Mesothelial cell of epicardium (in vitro differentiated cells): ENCODE measurements around the gene PCSK5. TPM values are rescaled to one million over a fixed set of nuclear protein-coding genes. Genes with fewer than 3 reads are reported as not detected.

ENCODE experiments used
- DNase-seq, 2 experiments: peaks; one replicate each; pipeline ENCODE4 v3.0.0; 2021; ENCODE audit warnings: low spot score in 2 of 2; ENCODE audit not compliant: unreplicated experiment in 2 of 2
- H3K27ac Mint-ChIP-seq: 2 replicates; pipeline ENCODE4 v1.8.0; 2021; ENCODE audit warnings: mixed read lengths
- H3K27me3 Mint-ChIP-seq: 2 replicates; pipeline ENCODE4 v1.8.0; 2021; ENCODE audit warnings: low read depth, mixed read lengths
- H3K36me3 Mint-ChIP-seq: 2 replicates; pipeline ENCODE4 v1.8.0; 2021; ENCODE audit warnings: mixed read lengths
- H3K4me1 Mint-ChIP-seq: 2 replicates; pipeline ENCODE4 v1.8.0; 2021; ENCODE audit warnings: mixed read lengths
- H3K4me3 Mint-ChIP-seq: 2 replicates; pipeline ENCODE4 v1.8.0; 2021; ENCODE audit warnings: mild to moderate bottlenecking, moderate library complexity, mixed read lengths
- H3K9me3 Mint-ChIP-seq: 2 replicates; pipeline ENCODE4 v1.8.0; 2021; ENCODE audit warnings: mixed read lengths
- total RNA-seq: library from RNA; stranded (reverse); gene quantifications from 3 replicates; pipeline ENCODE4 v1.2.1, GENCODE V29; 2021
- TF ChIP-seq, protein P1 (sequence below): fragments of 200-600 bp; sonication (generic); IDR thresholded peaks from one replicate; pipeline ENCODE4 v1.5.0; 2021; ENCODE audit warnings: antibody characterized with exemption; ENCODE audit not compliant: unreplicated experiment

The PCSK5 gene
- total RNA-seq, 1 donor from 2014 or later = 15.7 TPM

DNA sequence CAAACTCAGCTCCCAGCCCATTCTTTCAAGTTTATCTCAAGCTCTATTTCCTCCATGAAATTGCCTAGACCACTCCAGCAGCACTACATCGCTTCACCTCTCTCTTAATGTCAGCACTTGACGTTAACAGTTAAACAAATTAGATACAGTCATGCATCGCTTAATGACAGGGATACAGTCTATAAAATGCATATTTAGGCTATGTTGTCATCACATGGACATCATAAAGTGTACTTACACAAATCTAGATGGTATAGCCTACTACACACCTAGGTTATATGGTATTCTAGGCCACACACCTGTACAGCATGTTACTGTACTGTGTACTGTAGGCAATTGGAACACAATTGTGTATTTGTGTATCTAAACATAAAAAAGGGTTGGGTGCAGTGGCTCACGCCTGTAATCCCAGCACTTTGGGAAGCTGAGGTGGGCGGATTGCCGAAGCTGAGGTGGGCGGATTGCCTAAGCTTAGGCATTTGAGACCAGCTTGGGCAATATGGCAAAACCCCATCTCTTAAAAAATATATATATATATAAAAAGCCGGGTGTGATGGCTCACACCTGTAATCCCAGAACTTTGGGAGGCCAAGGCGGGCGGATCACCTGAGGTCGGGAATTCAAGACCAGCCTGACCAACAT lies 13.4 kb upstream of the PCSK5 start:
- peaks cover 14% of the 10 kb centered on the region for H3K4me1 Mint-ChIP-seq
- no peak overlapping the region for H3K4me3 Mint-ChIP-seq
- H3K36me3 Mint-ChIP-seq = no peaks in the 10 kb centered on the region
- peaks cover 2% of the 10 kb centered on the region for H3K27me3 Mint-ChIP-seq
- TF ChIP-seq, protein P1, sequence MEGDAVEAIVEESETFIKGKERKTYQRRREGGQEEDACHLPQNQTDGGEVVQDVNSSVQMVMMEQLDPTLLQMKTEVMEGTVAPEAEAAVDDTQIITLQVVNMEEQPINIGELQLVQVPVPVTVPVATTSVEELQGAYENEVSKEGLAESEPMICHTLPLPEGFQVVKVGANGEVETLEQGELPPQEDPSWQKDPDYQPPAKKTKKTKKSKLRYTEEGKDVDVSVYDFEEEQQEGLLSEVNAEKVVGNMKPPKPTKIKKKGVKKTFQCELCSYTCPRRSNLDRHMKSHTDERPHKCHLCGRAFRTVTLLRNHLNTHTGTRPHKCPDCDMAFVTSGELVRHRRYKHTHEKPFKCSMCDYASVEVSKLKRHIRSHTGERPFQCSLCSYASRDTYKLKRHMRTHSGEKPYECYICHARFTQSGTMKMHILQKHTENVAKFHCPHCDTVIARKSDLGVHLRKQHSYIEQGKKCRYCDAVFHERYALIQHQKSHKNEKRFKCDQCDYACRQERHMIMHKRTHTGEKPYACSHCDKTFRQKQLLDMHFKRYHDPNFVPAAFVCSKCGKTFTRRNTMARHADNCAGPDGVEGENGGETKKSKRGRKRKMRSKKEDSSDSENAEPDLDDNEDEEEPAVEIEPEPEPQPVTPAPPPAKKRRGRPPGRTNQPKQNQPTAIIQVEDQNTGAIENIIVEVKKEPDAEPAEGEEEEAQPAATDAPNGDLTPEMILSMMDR = no peak
- H3K9me3 Mint-ChIP-seq = no peaks in the 10 kb centered on the region
- no peak overlapping the region for H3K27ac Mint-ChIP-seq
- DNase-seq = no peak

DNA sequence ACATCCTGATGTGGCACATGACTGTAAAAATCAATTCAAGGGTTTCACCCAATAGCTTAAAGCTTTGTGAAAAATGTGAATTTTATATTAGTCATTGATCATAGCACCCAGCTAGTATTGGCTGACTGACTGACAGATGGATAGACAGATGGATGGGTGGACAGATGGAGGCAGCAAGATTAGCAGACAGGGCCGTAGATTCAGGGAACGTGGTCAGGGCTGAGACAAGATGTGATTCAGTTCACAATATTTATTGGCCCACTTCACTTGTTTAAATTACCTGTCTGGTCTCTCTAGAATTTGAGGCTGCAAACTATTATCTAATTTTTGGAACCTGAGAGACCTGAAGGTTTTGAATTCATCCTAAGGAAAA lies 12.0 kb upstream of the PCSK5 start:
- H3K36me3 Mint-ChIP-seq = no peaks in the 10 kb centered on the region
- H3K4me1 Mint-ChIP-seq = peaks cover 19% of the 10 kb centered on the region
- no peak overlapping the region for H3K4me3 Mint-ChIP-seq
- H3K27ac Mint-ChIP-seq = no peak overlapping the region
- DNase-seq = no peak
- no peaks in the 10 kb centered on the region for H3K9me3 Mint-ChIP-seq
- peaks cover 2% of the 10 kb centered on the region for H3K27me3 Mint-ChIP-seq
- TF ChIP-seq, protein P1 = no peak

DNA sequence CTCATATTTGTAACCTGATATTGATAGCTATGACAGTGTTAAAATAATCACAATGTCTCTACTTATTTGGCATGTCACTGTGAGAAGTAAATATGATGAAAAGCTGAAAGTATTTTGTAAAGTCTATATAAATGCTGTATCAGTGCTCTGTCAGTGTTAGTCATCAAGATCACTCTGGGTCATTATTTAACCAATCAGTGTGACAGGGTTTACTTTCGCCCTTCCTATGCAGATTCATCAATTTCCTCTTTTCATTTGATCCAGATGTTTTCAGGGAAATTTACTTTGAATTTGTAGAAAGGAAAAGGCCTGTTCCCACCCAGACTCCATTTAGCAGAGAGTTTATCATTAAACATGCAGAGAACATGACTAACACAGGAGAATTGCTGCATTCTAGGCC lies 9.9 kb upstream of the PCSK5 start:
- Mint-ChIP-seq H3K27me3 (no peaks in the 10 kb centered on the region), H3K27ac (no peak overlapping the region), H3K36me3 (no peaks in the 10 kb centered on the region), H3K9me3 (no peaks in the 10 kb centered on the region), H3K4me1 (peaks cover 25% of the 10 kb centered on the region), H3K4me3 (no peak overlapping the region)
- no peak for DNase-seq
- TF ChIP-seq, protein P1 = no peak

DNA sequence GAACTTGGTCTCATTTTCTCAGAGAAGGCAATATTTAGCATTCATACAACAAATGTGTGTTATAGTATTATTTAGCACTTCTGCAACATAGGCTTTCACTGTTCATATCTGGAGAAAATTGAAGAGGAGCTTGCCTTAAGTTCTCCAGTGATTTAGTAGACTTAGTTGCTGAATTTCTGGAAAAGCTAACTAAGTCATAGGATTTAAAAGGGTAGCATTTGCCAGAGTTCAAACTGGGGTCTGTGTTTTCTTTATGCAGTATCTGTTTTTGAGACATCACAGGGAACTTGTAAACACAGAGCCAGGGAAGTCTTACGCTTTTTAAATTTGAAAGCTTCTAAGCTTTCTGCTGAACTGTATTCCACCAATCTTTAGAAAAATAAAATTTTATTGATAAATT lies 8.7 kb upstream of the PCSK5 start:
- TF ChIP-seq, protein P1 = no peak
- H3K27ac Mint-ChIP-seq = no peak overlapping the region
- DNase-seq = no peak
- H3K4me1 Mint-ChIP-seq = peaks cover 25% of the 10 kb centered on the region
- H3K36me3 Mint-ChIP-seq = no peaks in the 10 kb centered on the region
- no peak overlapping the region for H3K4me3 Mint-ChIP-seq
- H3K9me3 Mint-ChIP-seq = no peaks in the 10 kb centered on the region
- peaks cover 1% of the 10 kb centered on the region for H3K27me3 Mint-ChIP-seq

DNA sequence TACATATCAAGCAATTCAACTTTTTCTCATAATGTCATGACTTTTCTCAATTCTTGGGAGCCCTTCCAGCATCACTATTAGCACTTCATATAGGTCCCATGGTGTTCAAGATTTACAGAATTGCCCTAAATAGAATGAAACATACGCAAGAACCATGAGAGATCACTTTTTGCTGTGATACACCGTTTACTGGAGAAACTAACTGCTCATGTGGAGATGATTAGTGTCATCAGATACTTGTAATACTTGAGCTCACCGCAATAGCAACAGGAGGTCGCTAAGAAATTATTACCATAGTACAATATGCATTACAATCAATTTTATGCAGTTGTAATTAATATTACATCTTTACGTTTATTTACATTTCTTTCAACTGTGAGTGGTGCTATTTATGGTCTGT lies 4.8 kb upstream of the PCSK5 start:
- TF ChIP-seq, protein P1 = no peak
- H3K27me3 Mint-ChIP-seq = peaks cover 11% of the 10 kb centered on the region
- no peaks in the 10 kb centered on the region for H3K9me3 Mint-ChIP-seq

DNA sequence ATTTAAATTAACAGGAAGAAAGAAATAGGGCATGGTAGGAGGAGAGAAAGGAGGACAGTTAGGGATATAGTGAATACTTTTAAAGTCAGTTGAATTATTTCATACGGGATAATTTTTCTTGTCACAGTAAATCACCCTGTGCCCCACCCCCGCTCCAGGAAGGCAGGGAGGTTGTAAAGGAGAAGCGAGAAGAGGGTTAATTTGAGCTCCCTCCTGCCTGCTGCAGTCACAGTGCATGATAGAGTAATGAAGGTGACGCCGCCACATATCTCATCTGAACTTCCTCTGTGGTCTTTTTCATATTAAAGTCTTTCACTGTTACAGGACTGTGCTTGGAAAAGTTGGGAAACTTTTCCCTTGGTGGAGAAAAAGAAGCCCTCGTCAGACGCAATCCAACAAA lies 896 bp upstream of the PCSK5 start:
- peak overlapping the region; percentile 86 for H3K4me3 Mint-ChIP-seq
- H3K9me3 Mint-ChIP-seq = no peaks in the 10 kb centered on the region
- no peaks in the 10 kb centered on the region for H3K36me3 Mint-ChIP-seq
- no peak for DNase-seq
- TF ChIP-seq, protein P1 = no peak
- peak overlapping the region; percentile 87 for H3K27ac Mint-ChIP-seq
- H3K27me3 Mint-ChIP-seq = peaks cover 33% of the 10 kb centered on the region
- H3K4me1 Mint-ChIP-seq = peaks cover 44% of the 10 kb centered on the region

More for the DNA sequence above, 4.8 kb upstream of the PCSK5 start:
- Mint-ChIP-seq H3K27ac (no peak overlapping the region), H3K4me3 (no peak overlapping the region), H3K4me1 (peaks cover 31% of the 10 kb centered on the region), H3K36me3 (no peaks in the 10 kb centered on the region)
- DNase-seq = no peak
